GM19193 (cell line): ENCODE results near the gene EPB41L5.

Experiments
- POLR2A ChIP-seq: IDR thresholded peaks from 4 replicates; pipeline ENCODE4 v1.6.1; 2011; ENCODE audit not compliant: insufficient read depth, insufficient read length; ENCODE audit errors: extremely low read depth

The EPB41L5 gene

DNA sequence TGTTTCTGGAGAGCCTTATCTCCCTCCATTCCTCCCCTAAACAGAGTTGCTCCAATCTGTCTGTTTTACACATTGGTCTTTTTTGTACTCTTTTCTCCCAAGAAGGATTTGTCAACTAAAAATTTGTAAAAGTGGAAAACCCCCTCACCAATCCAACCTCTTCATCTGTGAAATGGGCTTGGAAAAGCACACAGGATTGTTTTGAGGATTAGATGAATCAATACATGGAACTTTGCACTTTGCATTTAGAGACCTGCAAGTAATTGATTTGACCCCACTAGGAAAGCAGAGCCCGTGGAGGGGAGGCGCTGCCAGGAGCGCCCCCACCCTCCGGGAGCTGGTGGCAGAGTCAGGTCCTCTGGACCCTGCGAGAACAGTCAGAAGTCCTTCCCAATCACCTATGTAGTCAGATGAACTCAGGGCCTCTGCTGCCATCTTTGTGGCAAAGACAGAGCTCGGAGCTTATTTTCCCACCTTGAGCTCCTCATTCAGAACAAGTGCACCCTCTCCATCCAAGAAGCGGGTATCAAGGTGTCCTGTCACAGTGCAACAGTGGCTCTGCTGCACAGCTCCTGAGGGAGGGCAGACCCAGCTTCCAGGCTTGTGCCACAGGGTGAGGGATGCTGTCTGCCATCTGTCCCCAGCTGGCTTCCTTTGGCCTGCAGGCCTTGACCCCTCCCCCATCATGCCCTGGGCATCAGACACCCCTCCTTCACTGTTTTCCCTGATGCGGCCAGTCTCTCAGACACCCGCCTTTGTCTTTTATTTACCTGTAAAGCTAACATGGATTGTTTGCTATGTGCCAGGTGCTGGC, 212.1 kb downstream of the EPB41L5 start:
- no peak for TF ChIP-seq POLR2A

DNA sequence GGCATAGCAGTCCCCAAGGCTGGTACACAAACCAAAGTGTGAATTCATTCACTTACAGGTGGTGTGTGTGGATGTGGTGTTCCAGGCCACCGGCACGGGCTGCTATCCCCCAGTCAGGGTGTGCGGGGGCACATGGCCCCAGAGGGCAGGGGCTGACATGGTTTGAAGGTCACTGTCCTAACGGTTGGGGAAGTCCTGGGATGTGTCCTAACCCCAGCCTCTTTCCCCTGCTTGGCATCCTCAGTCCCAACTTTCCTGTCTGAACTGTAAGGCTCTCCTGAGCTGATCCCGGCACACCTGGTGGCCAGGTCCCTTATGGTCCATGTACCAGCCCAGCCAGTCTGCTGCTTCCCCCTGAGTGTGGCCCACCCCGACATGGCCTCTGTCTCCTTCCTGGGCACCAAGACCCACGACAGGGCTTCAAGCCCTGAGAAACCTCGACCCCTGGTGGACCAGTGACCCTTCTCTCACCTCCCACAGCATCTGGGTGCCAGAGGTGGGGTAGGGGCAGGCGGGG, 212.7 kb downstream of the EPB41L5 start:
- TF ChIP-seq POLR2A = no peak

DNA sequence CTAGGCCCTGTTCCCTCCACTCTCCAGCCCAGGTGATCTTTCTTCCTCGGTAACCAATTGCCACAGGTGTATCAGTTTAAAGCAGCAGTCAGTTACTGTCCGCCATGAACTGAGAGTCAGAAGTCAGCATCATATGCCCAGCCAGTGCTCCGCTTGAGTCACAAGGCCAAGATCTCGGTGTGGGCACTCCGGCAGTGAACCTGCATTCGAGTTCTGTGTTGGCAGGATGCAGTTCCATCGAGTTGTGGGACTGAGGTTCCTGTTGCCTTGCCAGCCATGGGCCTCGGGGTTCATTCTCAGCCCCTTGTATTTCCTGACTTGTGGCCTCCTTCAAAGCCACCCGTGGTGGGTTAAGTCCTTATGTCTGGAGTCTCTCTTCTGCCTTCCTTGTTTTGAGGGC, 213.4 kb downstream of the EPB41L5 start:
- no peak for TF ChIP-seq POLR2A

DNA sequence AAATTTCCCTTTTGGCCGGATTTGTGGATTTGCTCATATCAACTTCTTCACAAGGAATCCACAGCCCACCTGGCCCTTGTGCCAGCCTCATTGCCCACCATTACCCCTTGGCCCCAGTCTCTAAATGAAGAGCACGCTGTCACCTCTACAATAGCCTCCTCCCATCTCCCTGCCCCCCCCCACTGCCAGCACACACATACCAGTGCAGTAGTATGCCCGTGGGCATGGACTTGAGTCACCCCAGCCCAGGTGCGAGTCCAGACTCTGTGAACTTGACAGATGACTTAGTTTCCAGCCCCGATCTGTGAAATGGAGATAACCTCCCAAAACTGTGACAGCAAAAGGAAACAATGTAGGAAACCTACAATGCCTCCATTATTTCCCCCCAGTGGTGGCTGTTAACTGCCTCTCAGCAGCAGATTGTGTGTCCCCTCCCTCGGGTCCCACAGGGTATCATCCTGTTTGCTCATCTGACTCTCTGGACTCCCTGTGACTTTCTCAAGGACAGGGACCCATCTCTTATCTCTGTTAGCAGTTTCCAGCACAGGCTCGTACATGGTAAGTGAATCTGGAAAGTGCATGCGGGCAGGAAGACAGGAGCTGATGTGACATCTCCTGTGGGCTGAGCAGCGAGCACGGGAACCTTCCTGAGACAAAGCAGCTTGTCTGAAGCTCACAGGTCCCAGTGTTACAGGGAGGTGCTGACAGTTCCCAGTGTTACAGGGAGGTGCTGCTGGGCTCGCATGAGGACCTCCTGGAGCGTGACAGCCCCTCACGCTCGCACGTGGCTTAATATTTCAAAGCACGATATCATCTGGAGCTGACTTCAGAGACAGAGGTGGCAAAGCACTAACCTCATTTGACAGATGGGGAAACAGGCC, 214.5 kb downstream of the EPB41L5 start:
- TF ChIP-seq POLR2A = no peak

DNA sequence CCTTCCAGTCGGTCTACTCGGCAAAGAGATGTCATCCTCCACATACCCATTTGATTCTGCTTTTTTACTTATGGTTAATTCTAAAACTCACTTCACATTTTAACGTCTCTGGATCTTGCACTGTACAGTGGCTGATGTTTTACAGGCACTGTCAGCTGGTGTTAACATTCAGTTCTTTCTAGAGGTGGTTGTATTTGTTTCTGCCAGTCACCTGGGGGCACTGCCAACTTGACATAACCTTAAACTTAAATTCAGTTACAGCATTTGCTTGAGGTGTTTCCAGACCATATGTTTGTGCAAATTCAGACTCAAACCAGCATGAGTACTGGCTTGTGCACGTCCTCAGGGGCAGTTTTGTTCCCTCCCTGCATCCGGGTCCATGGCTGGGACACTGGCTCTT, 215.6 kb downstream of the EPB41L5 start:
- TF ChIP-seq POLR2A = no peak
